Muscle layer of colon (tissue), 2 donors: ENCODE results near the gene ACP7.
"Not testable (repeated sequence)": the region's sequence is repeated elsewhere in the genome, so short reads cannot be mapped to it uniquely, and the experiment has no call there.

ENCODE experiments used
- H3K27ac ChIP-seq: one replicate; pipeline ENCODE4 v1.7.0; 2013; ENCODE audit warnings: low read depth, mild to moderate bottlenecking, low read length, moderate library complexity
- H3K27me3 ChIP-seq, 2 donors: one replicate each; pipeline ENCODE4 v1.7.0; 2013; ENCODE audit warnings: low read length in 2 of 2, mild to moderate bottlenecking in 2 of 2; ENCODE audit not compliant: insufficient read depth in 2 of 2, control insufficient read depth in 1 of 2
- H3K36me3 ChIP-seq: one replicate; pipeline ENCODE4 v1.7.0; 2013; ENCODE audit warnings: mild to moderate bottlenecking, low read length; ENCODE audit not compliant: insufficient read depth
- H3K4me1 ChIP-seq: one replicate; pipeline ENCODE4 v1.7.0; 2013; ENCODE audit warnings: mild to moderate bottlenecking, low read length; ENCODE audit not compliant: insufficient read depth
- H3K4me3 ChIP-seq, 2 donors: one replicate each; pipeline ENCODE4 v1.7.0; 2013; ENCODE audit warnings: low read length in 2 of 2, low read depth in 1 of 2, mild to moderate bottlenecking in 1 of 2, moderate library complexity in 1 of 2
- H3K9ac ChIP-seq: one replicate; pipeline ENCODE4 v1.7.0; 2013; ENCODE audit warnings: low read length
- H3K9me3 ChIP-seq: one replicate; pipeline ENCODE4 v1.7.0; 2013; ENCODE audit warnings: mild to moderate bottlenecking, low read length
- donor health status: abdominal sarcoma.
- donor health status: Adenocarcinoma of cecum.

The ACP7 gene

GRCh38 chr19:39054091-39054470 lies 30.1 kb upstream of the ACP7 start:
- Histone ChIP-seq H3K4me1 (no peaks in the 10 kb centered on the region), H3K27me3 (no peaks in the 10 kb centered on the region), H3K9ac (no peak overlapping the region), H3K9me3 (no peaks in the 10 kb centered on the region), H3K4me3 (no peak overlapping the region), H3K36me3 (no peaks in the 10 kb centered on the region), H3K27ac (no peak overlapping the region)

- H3K9me3 ChIP-seq: no peaks in the 10 kb centered on the region
- no peaks in the 10 kb centered on the region for H3K27me3 ChIP-seq
- H3K4me1 ChIP-seq: no peaks in the 10 kb centered on the region
- H3K36me3 ChIP-seq: no peaks in the 10 kb centered on the region
- no peak overlapping the region for H3K4me3 ChIP-seq
- no peak overlapping the region for H3K9ac ChIP-seq
- H3K27ac ChIP-seq: no peak overlapping the region
These were observed 26.6 kb upstream of the ACP7 start for GRCh38 chr19:39057615-39058014.

- Histone ChIP-seq H3K36me3 (no peaks in the 10 kb centered on the region), H3K27me3 (no peaks in the 10 kb centered on the region), H3K9me3 (no peaks in the 10 kb centered on the region), H3K4me1 (no peaks in the 10 kb centered on the region), H3K27ac (no peak overlapping the region), H3K9ac (no peak overlapping the region), H3K4me3 (no peak overlapping the region)
These were observed 24.9 kb upstream of the ACP7 start for GRCh38 chr19:39059302-39059701.

GRCh38 chr19:39060171-39060570 lies 24.0 kb upstream of the ACP7 start:
- H3K36me3 ChIP-seq: no peaks in the 10 kb centered on the region
- H3K9ac ChIP-seq: no peak overlapping the region
- no peaks in the 10 kb centered on the region for H3K27me3 ChIP-seq
- no peak overlapping the region for H3K27ac ChIP-seq
- no peaks in the 10 kb centered on the region for H3K9me3 ChIP-seq
- H3K4me1 ChIP-seq: no peaks in the 10 kb centered on the region
- H3K4me3 ChIP-seq: no peak overlapping the region

GRCh38 chr19:39064405-39064804 lies 19.8 kb upstream of the ACP7 start:
- H3K4me1 ChIP-seq: no peaks in the 10 kb centered on the region
- H3K9me3 ChIP-seq: no peaks in the 10 kb centered on the region
- no peak overlapping the region for H3K27ac ChIP-seq
- H3K27me3 ChIP-seq: no peaks in the 10 kb centered on the region
- no peak overlapping the region for H3K4me3 ChIP-seq
- H3K9ac ChIP-seq: no peak overlapping the region
- no peaks in the 10 kb centered on the region for H3K36me3 ChIP-seq

GRCh38 chr19:39065928-39066327 lies 18.2 kb upstream of the ACP7 start:
- H3K27ac ChIP-seq: no peak overlapping the region
- no peak overlapping the region for H3K9ac ChIP-seq
- no peaks in the 10 kb centered on the region for H3K36me3 ChIP-seq
- no peaks in the 10 kb centered on the region for H3K27me3 ChIP-seq
- H3K9me3 ChIP-seq: no peaks in the 10 kb centered on the region
- H3K4me3 ChIP-seq: no peak overlapping the region
- no peaks in the 10 kb centered on the region for H3K4me1 ChIP-seq

- no peak overlapping the region for H3K4me3 ChIP-seq
- H3K27ac ChIP-seq: no peak overlapping the region
- no peak overlapping the region for H3K9ac ChIP-seq
- H3K27me3 ChIP-seq: no peaks in the 10 kb centered on the region
- no peaks in the 10 kb centered on the region for H3K9me3 ChIP-seq
- no peaks in the 10 kb centered on the region for H3K36me3 ChIP-seq
- H3K4me1 ChIP-seq: no peaks in the 10 kb centered on the region
These were observed 17.1 kb upstream of the ACP7 start for GRCh38 chr19:39067104-39067503.

GRCh38 chr19:39068259-39068658 lies 15.9 kb upstream of the ACP7 start:
- H3K9me3 ChIP-seq: not testable (repeated sequence)

GRCh38 chr19:39070888-39071287 lies 13.3 kb upstream of the ACP7 start:
- no peaks in the 10 kb centered on the region for H3K9me3 ChIP-seq
- no peaks in the 10 kb centered on the region for H3K36me3 ChIP-seq
- H3K27ac ChIP-seq: no peak overlapping the region
- H3K4me3 ChIP-seq: no peak overlapping the region
- no peaks in the 10 kb centered on the region for H3K27me3 ChIP-seq
- H3K9ac ChIP-seq: no peak overlapping the region
- no peaks in the 10 kb centered on the region for H3K4me1 ChIP-seq

More at GRCh38 chr19:39068259-39068658, 15.9 kb upstream of the ACP7 start:
- not testable (repeated sequence) for H3K27ac ChIP-seq, H3K36me3 ChIP-seq, H3K27me3 ChIP-seq, H3K9ac ChIP-seq, H3K4me1 ChIP-seq, H3K4me3 ChIP-seq

GRCh38 chr19:39074205-39074692 lies 9.9 kb upstream of the ACP7 start:
- no peaks in the 10 kb centered on the region for H3K9me3 ChIP-seq
- H3K9ac ChIP-seq: no peak overlapping the region
- H3K4me1 ChIP-seq: no peaks in the 10 kb centered on the region
- peaks cover 6 to 7% of the 10 kb centered on the region in 2 donors for H3K27me3 ChIP-seq
- H3K4me3 ChIP-seq: no peak overlapping the region
- H3K27ac ChIP-seq: no peak overlapping the region
- H3K36me3 ChIP-seq: no peaks in the 10 kb centered on the region

- Histone ChIP-seq H3K27ac (no peak overlapping the region), H3K4me1 (no peaks in the 10 kb centered on the region), H3K27me3 (peaks cover 6 to 7% of the 10 kb centered on the region in 2 donors), H3K9ac (no peak overlapping the region), H3K36me3 (no peaks in the 10 kb centered on the region), H3K4me3 (no peak overlapping the region), H3K9me3 (no peaks in the 10 kb centered on the region)
These were observed 9.2 kb upstream of the ACP7 start for GRCh38 chr19:39074942-39075341.

GRCh38 chr19:39077323-39077722 lies 6.8 kb upstream of the ACP7 start:
- H3K36me3 ChIP-seq: no peaks in the 10 kb centered on the region
- no peaks in the 10 kb centered on the region for H3K4me1 ChIP-seq
- H3K9me3 ChIP-seq: no peaks in the 10 kb centered on the region
- peaks cover 8 to 10% of the 10 kb centered on the region in 2 donors for H3K27me3 ChIP-seq
- no peak overlapping the region for H3K4me3 ChIP-seq
- no peak overlapping the region for H3K27ac ChIP-seq
- H3K9ac ChIP-seq: no peak overlapping the region
